ENCODE measurements around the gene STT3B.

The STT3B gene

GRCh38 chr3:31516757-31517156 is 16.0 kb upstream of the STT3B start:
- Histone ChIP-seq H3K9ac (ENCODE audit: low read length in 2 of 2) (no peak overlapping the region), H3K27ac (ENCODE audit: low read length) (no peak overlapping the region), H3K9me3 (ENCODE audit: control insufficient read depth in 2 of 2, low read length in 2 of 2) (no peaks in the 10 kb centered on the region), H3K36me3 (ENCODE audit: control insufficient read depth in 2 of 2, insufficient read depth in 2 of 2, low read length in 2 of 2) (no peaks in the 10 kb centered on the region), H3K4me1 (ENCODE audit: control insufficient read depth, insufficient read depth, low read length) (no peaks in the 10 kb centered on the region), H3K27me3 (ENCODE audit: control insufficient read depth in 1 of 2, insufficient read depth in 2 of 2, low read length in 2 of 2) (no peaks in the 10 kb centered on the region), H3K4me3 (ENCODE audit: low read length in 2 of 2) (no peak overlapping the region)

DNA sequence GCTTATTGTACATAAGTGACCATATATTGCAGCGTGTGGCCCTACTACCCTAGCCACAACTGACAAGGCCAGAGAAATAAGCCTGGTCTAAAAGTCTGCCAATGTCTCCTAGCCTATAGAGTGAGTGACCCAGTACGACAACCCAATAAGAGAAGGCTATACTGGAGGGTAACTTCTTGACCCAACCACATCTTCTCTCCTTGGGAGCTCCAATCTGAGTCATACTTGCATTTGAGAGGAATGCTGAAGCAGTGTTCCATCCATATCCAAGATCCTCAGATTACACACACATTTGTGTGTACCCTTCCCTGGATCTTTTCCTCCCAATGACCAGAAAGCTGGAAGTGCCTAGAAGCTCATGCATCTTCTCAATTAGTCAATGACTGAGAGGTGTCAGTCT is 11.3 kb upstream of the STT3B start:
- H3K36me3 ChIP-seq (ENCODE audit: control insufficient read depth in 2 of 2, insufficient read depth in 2 of 2, low read length in 2 of 2) = no peaks in the 10 kb centered on the region
- no peak overlapping the region for H3K27ac ChIP-seq (ENCODE audit: low read length)
- no peak overlapping the region for H3K9ac ChIP-seq (ENCODE audit: low read length in 2 of 2)
- H3K4me1 ChIP-seq (ENCODE audit: control insufficient read depth, insufficient read depth, low read length) = no peaks in the 10 kb centered on the region
- H3K9me3 ChIP-seq (ENCODE audit: control insufficient read depth in 2 of 2, low read length in 2 of 2) = no peaks in the 10 kb centered on the region
- no peak overlapping the region for H3K4me3 ChIP-seq (ENCODE audit: low read length in 2 of 2)
- no peaks in the 10 kb centered on the region for H3K27me3 ChIP-seq (ENCODE audit: control insufficient read depth in 1 of 2, insufficient read depth in 2 of 2, low read length in 2 of 2)

GRCh38 chr3:31522152-31522551 is 10.6 kb upstream of the STT3B start:
- H3K36me3 ChIP-seq (ENCODE audit: control insufficient read depth in 2 of 2, insufficient read depth in 2 of 2, low read length in 2 of 2) = no peaks in the 10 kb centered on the region
- no peaks in the 10 kb centered on the region for H3K9me3 ChIP-seq (ENCODE audit: control insufficient read depth in 2 of 2, low read length in 2 of 2)
- no peaks in the 10 kb centered on the region for H3K27me3 ChIP-seq (ENCODE audit: control insufficient read depth in 1 of 2, insufficient read depth in 2 of 2, low read length in 2 of 2)
- H3K27ac ChIP-seq (ENCODE audit: low read length) = no peak overlapping the region
- no peaks in the 10 kb centered on the region for H3K4me1 ChIP-seq (ENCODE audit: control insufficient read depth, insufficient read depth, low read length)
- H3K9ac ChIP-seq (ENCODE audit: low read length in 2 of 2) = no peak overlapping the region
- H3K4me3 ChIP-seq (ENCODE audit: low read length in 2 of 2) = no peak overlapping the region

DNA sequence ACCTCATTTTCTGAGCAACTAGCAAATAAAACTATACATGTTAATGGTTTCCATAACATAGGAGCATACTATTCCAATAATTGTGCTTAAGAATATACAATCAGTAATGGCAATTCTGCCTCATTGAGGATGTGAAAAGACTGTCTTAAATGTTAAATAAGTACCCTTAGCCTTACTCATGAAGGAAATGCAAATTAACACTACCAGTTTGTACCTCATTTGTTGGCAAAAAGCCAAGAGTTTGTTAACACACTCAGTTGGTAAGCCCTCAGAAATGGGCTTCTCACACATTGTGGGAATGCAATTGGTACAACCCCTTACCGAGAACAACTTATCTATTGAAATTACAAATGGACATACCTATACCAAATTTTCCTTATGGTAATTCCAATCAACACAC is 9.2 kb upstream of the STT3B start:
- Histone ChIP-seq H3K4me1 (ENCODE audit: control insufficient read depth, insufficient read depth, low read length) (no peaks in the 10 kb centered on the region), H3K9me3 (ENCODE audit: control insufficient read depth in 2 of 2, low read length in 2 of 2) (no peaks in the 10 kb centered on the region), H3K36me3 (ENCODE audit: control insufficient read depth in 2 of 2, insufficient read depth in 2 of 2, low read length in 2 of 2) (no peaks in the 10 kb centered on the region), H3K27me3 (ENCODE audit: control insufficient read depth in 1 of 2, insufficient read depth in 2 of 2, low read length in 2 of 2) (no peaks in the 10 kb centered on the region), H3K27ac (ENCODE audit: low read length) (no peak overlapping the region), H3K9ac (ENCODE audit: low read length in 2 of 2) (no peak overlapping the region), H3K4me3 (ENCODE audit: low read length in 2 of 2) (no peak overlapping the region)

DNA sequence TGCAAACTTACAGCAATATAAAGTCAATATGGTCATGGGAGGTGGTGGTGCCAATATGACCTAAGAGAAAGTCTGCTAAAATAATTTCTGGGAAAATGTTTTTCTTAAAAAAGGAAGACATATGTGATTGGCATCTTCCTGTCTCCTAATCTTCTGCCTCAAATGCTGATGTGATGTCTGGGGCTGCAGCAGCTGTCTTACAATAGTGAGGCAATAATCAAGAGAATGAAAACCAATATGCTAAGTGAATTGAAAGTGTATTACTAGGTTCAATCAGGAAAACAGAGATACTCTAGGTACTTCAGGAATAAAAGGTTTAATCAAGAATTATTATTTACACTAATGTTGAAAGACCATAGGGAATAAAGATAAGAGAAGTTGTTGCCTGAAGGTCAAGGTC is 7.2 kb upstream of the STT3B start:
- Histone ChIP-seq H3K9ac (ENCODE audit: low read length in 2 of 2) (no peak overlapping the region), H3K27ac (ENCODE audit: low read length) (no peak overlapping the region)

GRCh38 chr3:31529421-31529820 is 3.3 kb upstream of the STT3B start:
- Histone ChIP-seq H3K9me3 (ENCODE audit: control insufficient read depth in 2 of 2, low read length in 2 of 2) (no peaks in the 10 kb centered on the region), H3K36me3 (ENCODE audit: control insufficient read depth in 2 of 2, insufficient read depth in 2 of 2, low read length in 2 of 2) (no peaks in the 10 kb centered on the region), H3K27me3 (ENCODE audit: control insufficient read depth in 1 of 2, insufficient read depth in 2 of 2, low read length in 2 of 2) (no peaks in the 10 kb centered on the region), H3K27ac (ENCODE audit: low read length) (no peak overlapping the region), H3K4me1 (ENCODE audit: control insufficient read depth, insufficient read depth, low read length) (peaks cover 6% of the 10 kb centered on the region), H3K9ac (ENCODE audit: low read length in 2 of 2) (no peak overlapping the region), H3K4me3 (ENCODE audit: low read length in 2 of 2) (no peak overlapping the region)

More for the DNA sequence above, 7.2 kb upstream of the STT3B start:
- Histone ChIP-seq H3K9me3 (ENCODE audit: control insufficient read depth in 2 of 2, low read length in 2 of 2) (no peaks in the 10 kb centered on the region), H3K4me3 (ENCODE audit: low read length in 2 of 2) (no peak overlapping the region), H3K4me1 (ENCODE audit: control insufficient read depth, insufficient read depth, low read length) (no peaks in the 10 kb centered on the region), H3K27me3 (ENCODE audit: control insufficient read depth in 1 of 2, insufficient read depth in 2 of 2, low read length in 2 of 2) (no peaks in the 10 kb centered on the region), H3K36me3 (ENCODE audit: control insufficient read depth in 2 of 2, insufficient read depth in 2 of 2, low read length in 2 of 2) (no peaks in the 10 kb centered on the region)

- Histone ChIP-seq H3K4me1 (ENCODE audit: control insufficient read depth, insufficient read depth, low read length) (peaks cover 10% of the 10 kb centered on the region), H3K4me3 (ENCODE audit: low read length in 2 of 2) (peak overlapping the region in 1 of 2 donors; percentile 39), H3K9me3 (ENCODE audit: control insufficient read depth in 2 of 2, low read length in 2 of 2) (no peaks in the 10 kb centered on the region), H3K9ac (ENCODE audit: low read length in 2 of 2) (peak overlapping the region in 1 of 2 donors; percentile 61), H3K27ac (ENCODE audit: low read length) (no peak overlapping the region), H3K27me3 (ENCODE audit: control insufficient read depth in 1 of 2, insufficient read depth in 2 of 2, low read length in 2 of 2) (no peaks in the 10 kb centered on the region), H3K36me3 (ENCODE audit: control insufficient read depth in 2 of 2, insufficient read depth in 2 of 2, low read length in 2 of 2) (no peaks in the 10 kb centered on the region)
Measured at GRCh38 chr3:31530039-31530959, 2.4 kb upstream of the STT3B start.

DNA sequence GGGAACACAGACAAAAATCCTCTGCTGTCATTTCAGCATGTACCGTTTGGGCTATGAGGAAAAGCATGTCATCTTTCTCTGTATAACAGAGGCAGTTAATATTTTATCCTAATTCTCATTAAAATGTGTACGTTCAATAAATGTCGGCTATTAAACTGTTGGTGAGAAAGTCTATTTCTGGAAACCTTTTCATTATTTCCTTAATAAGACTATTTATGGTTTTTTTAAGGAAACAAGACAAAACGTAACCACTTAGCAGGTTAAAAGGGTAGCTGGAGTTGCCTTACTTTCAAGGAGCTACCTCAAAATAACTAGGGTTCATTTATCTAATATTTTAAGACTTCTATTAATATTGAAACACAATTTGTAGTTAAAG is 1.8 kb upstream of the STT3B start:
- peak overlapping the region; percentile 61 to 82 for H3K9ac ChIP-seq (ENCODE audit: low read length in 2 of 2)
- H3K4me1 ChIP-seq (ENCODE audit: control insufficient read depth, insufficient read depth, low read length) = peaks cover 10% of the 10 kb centered on the region
- H3K27me3 ChIP-seq (ENCODE audit: control insufficient read depth in 1 of 2, insufficient read depth in 2 of 2, low read length in 2 of 2) = no peaks in the 10 kb centered on the region
- H3K4me3 ChIP-seq (ENCODE audit: low read length in 2 of 2) = peak overlapping the region; percentile 39 to 82
- H3K36me3 ChIP-seq (ENCODE audit: control insufficient read depth in 2 of 2, insufficient read depth in 2 of 2, low read length in 2 of 2) = no peaks in the 10 kb centered on the region
- no peaks in the 10 kb centered on the region for H3K9me3 ChIP-seq (ENCODE audit: control insufficient read depth in 2 of 2, low read length in 2 of 2)
- no peak overlapping the region for H3K27ac ChIP-seq (ENCODE audit: low read length)

- Histone ChIP-seq H3K27me3 (ENCODE audit: control insufficient read depth in 1 of 2, insufficient read depth in 2 of 2, low read length in 2 of 2) (no peaks in the 10 kb centered on the region), H3K4me3 (ENCODE audit: low read length in 2 of 2) (peak overlapping the region; percentile 39 to 82), H3K9me3 (ENCODE audit: control insufficient read depth in 2 of 2, low read length in 2 of 2) (no peaks in the 10 kb centered on the region), H3K9ac (ENCODE audit: low read length in 2 of 2) (peak overlapping the region; percentile 61 to 82), H3K4me1 (ENCODE audit: control insufficient read depth, insufficient read depth, low read length) (peaks cover 10% of the 10 kb centered on the region), H3K36me3 (ENCODE audit: control insufficient read depth in 2 of 2, insufficient read depth in 2 of 2, low read length in 2 of 2) (no peaks in the 10 kb centered on the region), H3K27ac (ENCODE audit: low read length) (peak overlapping the region; percentile 91)
Measured at GRCh38 chr3:31531452-31531991, 1.2 kb upstream of the STT3B start.

GRCh38 chr3:31531992-31532586 is 636 bp upstream of the STT3B start:
- Histone ChIP-seq H3K36me3 (ENCODE audit: control insufficient read depth in 2 of 2, insufficient read depth in 2 of 2, low read length in 2 of 2) (no peaks in the 10 kb centered on the region), H3K4me3 (ENCODE audit: low read length in 2 of 2) (peak overlapping the region; percentile 39 to 82), H3K9ac (ENCODE audit: low read length in 2 of 2) (peak overlapping the region; percentile 77 to 82), H3K27me3 (ENCODE audit: control insufficient read depth in 1 of 2, insufficient read depth in 2 of 2, low read length in 2 of 2) (no peaks in the 10 kb centered on the region), H3K9me3 (ENCODE audit: control insufficient read depth in 2 of 2, low read length in 2 of 2) (no peaks in the 10 kb centered on the region), H3K4me1 (ENCODE audit: control insufficient read depth, insufficient read depth, low read length) (peaks cover 10% of the 10 kb centered on the region), H3K27ac (ENCODE audit: low read length) (peak overlapping the region; percentile 91)
